ENCODE data around the gene RNF222. TPM values are rescaled to one million over a fixed set of nuclear protein-coding genes. Genes with fewer than 3 reads are reported as not detected.

RNF222 gene
- total RNA-seq, 1 donor from 2014 or later, result not detected

DNA sequence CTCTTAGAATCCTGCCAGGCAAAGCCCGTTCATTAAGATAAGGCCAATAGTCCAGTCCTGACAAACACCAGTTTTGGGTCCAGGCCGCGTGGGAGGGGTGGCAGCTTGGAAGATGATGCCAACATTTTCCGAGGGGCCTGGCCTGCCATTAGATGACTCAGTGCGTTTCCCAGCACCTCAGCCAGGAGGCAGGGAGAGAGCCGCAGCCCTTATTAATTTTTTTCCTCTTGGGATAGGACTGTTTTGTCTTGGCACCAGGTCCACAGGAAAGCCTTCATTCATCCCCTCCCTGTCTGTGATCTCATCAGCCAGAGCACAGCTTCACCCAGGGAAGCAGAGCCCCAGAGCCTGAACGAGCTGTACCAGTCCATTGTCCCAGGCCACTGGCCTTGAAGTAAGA is 33.3 kb upstream of the RNF222 start:
- ATAC-seq, result no peak
- no peak overlapping the region for H3K4me3 ChIP-seq
- intact Hi-C loops (cut with DNase I), result no loop called here
- H3K27me3 ChIP-seq, result no peaks in the 10 kb centered on the region
- no peaks in the 10 kb centered on the region for H3K9me3 ChIP-seq
- H3K36me3 ChIP-seq, result no peaks in the 10 kb centered on the region
- peak overlapping the region; percentile 59 for H3K27ac ChIP-seq
- TF ChIP-seq, protein P1, sequence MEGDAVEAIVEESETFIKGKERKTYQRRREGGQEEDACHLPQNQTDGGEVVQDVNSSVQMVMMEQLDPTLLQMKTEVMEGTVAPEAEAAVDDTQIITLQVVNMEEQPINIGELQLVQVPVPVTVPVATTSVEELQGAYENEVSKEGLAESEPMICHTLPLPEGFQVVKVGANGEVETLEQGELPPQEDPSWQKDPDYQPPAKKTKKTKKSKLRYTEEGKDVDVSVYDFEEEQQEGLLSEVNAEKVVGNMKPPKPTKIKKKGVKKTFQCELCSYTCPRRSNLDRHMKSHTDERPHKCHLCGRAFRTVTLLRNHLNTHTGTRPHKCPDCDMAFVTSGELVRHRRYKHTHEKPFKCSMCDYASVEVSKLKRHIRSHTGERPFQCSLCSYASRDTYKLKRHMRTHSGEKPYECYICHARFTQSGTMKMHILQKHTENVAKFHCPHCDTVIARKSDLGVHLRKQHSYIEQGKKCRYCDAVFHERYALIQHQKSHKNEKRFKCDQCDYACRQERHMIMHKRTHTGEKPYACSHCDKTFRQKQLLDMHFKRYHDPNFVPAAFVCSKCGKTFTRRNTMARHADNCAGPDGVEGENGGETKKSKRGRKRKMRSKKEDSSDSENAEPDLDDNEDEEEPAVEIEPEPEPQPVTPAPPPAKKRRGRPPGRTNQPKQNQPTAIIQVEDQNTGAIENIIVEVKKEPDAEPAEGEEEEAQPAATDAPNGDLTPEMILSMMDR (IDR thresholded peaks at IDR 0.05), result no peak
- H3K4me1 ChIP-seq, result peaks cover 3% of the 10 kb centered on the region
- no peak for DNase-seq

GRCh38 chr17:8426802-8427201 is 29.2 kb upstream of the RNF222 start:
- Histone ChIP-seq H3K27me3 (no peaks in the 10 kb centered on the region), H3K27ac (no peak overlapping the region), H3K9me3 (no peaks in the 10 kb centered on the region), H3K36me3 (no peaks in the 10 kb centered on the region), H3K4me1 (peaks cover 3% of the 10 kb centered on the region), H3K4me3 (no peak overlapping the region)
- ATAC-seq (no peak), DNase-seq (peak; percentile 27)
- TF ChIP-seq, protein P1 (IDR thresholded peaks at IDR 0.05), result no peak
- intact Hi-C loops (cut with DNase I), result no loop called here

GRCh38 chr17:8426094-8426720 is 28.6 kb upstream of the RNF222 start:
- Histone ChIP-seq H3K9me3 (no peaks in the 10 kb centered on the region), H3K27ac (no peak overlapping the region), H3K36me3 (no peaks in the 10 kb centered on the region), H3K4me1 (peaks cover 6% of the 10 kb centered on the region), H3K27me3 (no peaks in the 10 kb centered on the region), H3K4me3 (no peak overlapping the region)
- intact Hi-C loops (cut with DNase I), result no loop called here
- DNase-seq, result no peak
- TF ChIP-seq, protein P1 (IDR thresholded peaks at IDR 0.05), result no peak
- ATAC-seq, result peak; percentile 45

DNA sequence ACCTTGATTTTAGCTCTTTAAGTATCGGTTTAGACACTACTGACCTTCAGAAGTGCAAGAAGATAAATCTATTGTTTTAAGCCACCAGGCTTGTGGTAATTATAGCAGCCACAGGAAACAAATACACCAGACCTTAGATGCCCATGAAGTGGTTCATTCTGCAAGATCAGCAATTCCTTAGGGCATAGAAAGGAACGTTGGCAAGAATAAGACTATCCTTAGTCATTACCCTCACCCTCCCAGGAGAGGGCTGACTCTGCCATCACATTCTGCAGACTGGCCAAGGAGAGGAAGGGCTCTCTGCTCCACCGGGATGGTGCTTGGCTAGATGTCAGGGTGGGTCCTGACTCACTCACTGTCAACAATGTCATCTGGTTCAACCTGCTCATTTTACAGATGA is 23.9 kb upstream of the RNF222 start:
- Histone ChIP-seq H3K4me1 (peaks cover 22% of the 10 kb centered on the region), H3K27me3 (no peaks in the 10 kb centered on the region), H3K4me3 (no peak overlapping the region), H3K36me3 (no peaks in the 10 kb centered on the region), H3K27ac (no peak overlapping the region), H3K9me3 (no peaks in the 10 kb centered on the region)
- TF ChIP-seq, protein P1 (IDR thresholded peaks at IDR 0.05), result no peak
- DNase-seq, result no peak
- intact Hi-C loops (cut with DNase I), result no loop called here
- no peak for ATAC-seq

GRCh38 chr17:8420041-8420934 is 22.7 kb upstream of the RNF222 start:
- H3K4me1 ChIP-seq, result peaks cover 22% of the 10 kb centered on the region
- peak overlapping the region; percentile 56 for H3K27ac ChIP-seq

More at GRCh38 chr17:8420041-8420934, 22.7 kb upstream of the RNF222 start:
- ATAC-seq, result peak; percentile 82
- intact Hi-C loops (cut with DNase I), result no loop called here
- DNase-seq, result peak; percentile 74
- Histone ChIP-seq H3K9me3 (no peaks in the 10 kb centered on the region), H3K36me3 (no peaks in the 10 kb centered on the region), H3K27me3 (no peaks in the 10 kb centered on the region), H3K4me3 (no peak overlapping the region)
- TF ChIP-seq, protein P1 (IDR thresholded peaks at IDR 0.05), result no peak
